MM.1S (cell line): Measurements from ENCODE around the gene ZFP62.

ENCODE experiments used
- DNase-seq: peaks from one replicate; pipeline ENCODE4 v3.0.0-alpha.2; 2015
- H2AFZ ChIP-seq: fragments of 300-600 bp; sonication (generic); 2 replicates; pipeline ENCODE4 v1.6.0; 2016; ENCODE audit warnings: antibody characterized with exemption, low read length
- H3F3A ChIP-seq: fragments of 300-600 bp; sonication (generic); 2 replicates; pipeline ENCODE4 v1.6.1; 2016; ENCODE audit warnings: mild to moderate bottlenecking, antibody characterized with exemption, low read length, moderate library complexity, mixed read lengths; ENCODE audit not compliant: insufficient read depth
- H3K27ac ChIP-seq: fragments of 300-600 bp; sonication (generic); 2 replicates; pipeline ENCODE4 v1.5.1; 2016; ENCODE audit warnings: mild to moderate bottlenecking, low read length
- H3K27me3 ChIP-seq: fragments of 300-600 bp; sonication (generic); replicated peaks from 2 replicates; pipeline ENCODE4 v1.6.0; 2016; ENCODE audit warnings: low read length; ENCODE audit not compliant: insufficient read depth
- H3K36me3 ChIP-seq: fragments of 300-600 bp; sonication (generic); replicated peaks from 2 replicates; pipeline ENCODE4 v1.6.1; 2016; ENCODE audit warnings: mild to moderate bottlenecking, low read length, mixed read lengths; ENCODE audit not compliant: insufficient read depth
- H3K4me1 ChIP-seq: fragments of 300-600 bp; sonication (generic); 2 replicates; pipeline ENCODE4 v1.6.1; 2016; ENCODE audit warnings: low read length, mixed read lengths
- H3K4me2 ChIP-seq: fragments of 300-600 bp; sonication (generic); 2 replicates; pipeline ENCODE4 v1.6.0; 2016; ENCODE audit warnings: low read depth, low read length
- H3K4me3 ChIP-seq: fragments of 300-600 bp; sonication (generic); 2 replicates; pipeline ENCODE4 v1.5.1; 2016; ENCODE audit warnings: low read length, mixed read lengths
- H3K79me2 ChIP-seq: fragments of 300-600 bp; sonication (generic); 2 replicates; pipeline ENCODE4 v1.6.1; 2016; ENCODE audit warnings: mixed run types, low read length, mixed read lengths
- H3K9ac ChIP-seq: fragments of 300-600 bp; sonication (generic); 2 replicates; pipeline ENCODE4 v1.6.1; 2016; ENCODE audit warnings: low read length, mixed read lengths
- H3K9me2 ChIP-seq: fragments of 300-600 bp; sonication (generic); replicated peaks from 2 replicates; pipeline ENCODE4 v1.6.1; 2016; ENCODE audit warnings: mild to moderate bottlenecking, low read length, mixed read lengths; ENCODE audit not compliant: insufficient read depth
- H3K9me3 ChIP-seq: fragments of 300-600 bp; sonication (generic); replicated peaks from 2 replicates; pipeline ENCODE4 v1.6.1; 2016; ENCODE audit warnings: mild to moderate bottlenecking, low read length, mixed read lengths; ENCODE audit not compliant: insufficient read depth
- H4K20me1 ChIP-seq: fragments of 300-600 bp; sonication (generic); 2 replicates; pipeline ENCODE4 v1.6.1; 2016; ENCODE audit warnings: mild to moderate bottlenecking, low read length, moderate library complexity, mixed read lengths; ENCODE audit not compliant: insufficient read depth
- CTCF ChIP-seq: fragments of 300-600 bp; sonication (generic); IDR thresholded peaks from 2 replicates; pipeline ENCODE4 v1.5.1; 2016; ENCODE audit warnings: antibody characterized with exemption, low read length, mixed read lengths
- EZH2 ChIP-seq: fragments of 300-600 bp; sonication (generic); optimal IDR thresholded peaks from 2 replicates; pipeline ENCODE3; 2017; ENCODE audit warnings: low read depth, mild to moderate bottlenecking, antibody characterized with exemption, low read length, mixed read lengths
- EZH2phosphoT487 ChIP-seq: fragments of 300-600 bp; sonication (generic); IDR thresholded peaks from 2 replicates; pipeline ENCODE4 v1.6.1; 2018; ENCODE audit warnings: antibody characterized with exemption, low read length

The ZFP62 gene

GRCh38 chr5:180865981-180866695 lies 5.1 kb upstream of the ZFP62 start:
- Histone ChIP-seq H3K9ac (no peak overlapping the region), H3F3A (peaks cover 9% of the 10 kb centered on the region; the same call in 1 of the 2 replicates), H3K9me3 (no peaks in the 10 kb centered on the region), H3K36me3 (no peaks in the 10 kb centered on the region), H3K27me3 (no peaks in the 10 kb centered on the region), H3K4me1 (no peaks in the 10 kb centered on the region), H4K20me1 (no peaks in the 10 kb centered on the region), H3K79me2 (no peaks in the 10 kb centered on the region), H3K27ac (no peak overlapping the region), H3K9me2 (no peaks in the 10 kb centered on the region), H3K4me2 (no peak overlapping the region), H2AFZ (no peak overlapping the region), H3K4me3 (no peak overlapping the region)
- DNase-seq: no peak
- TF ChIP-seq EZH2 (no peak), CTCF (no peak), EZH2phosphoT487 (no peak)

GRCh38 chr5:180862645-180863044 lies 1.6 kb upstream of the ZFP62 start:
- Histone ChIP-seq H3K36me3 (no peaks in the 10 kb centered on the region), H3F3A (peaks cover 22% of the 10 kb centered on the region), H3K27ac (no peak overlapping the region), H3K9ac (no peak overlapping the region), H3K9me2 (no peaks in the 10 kb centered on the region), H3K27me3 (no peaks in the 10 kb centered on the region), H4K20me1 (no peaks in the 10 kb centered on the region), H3K9me3 (no peaks in the 10 kb centered on the region), H3K4me1 (peaks cover 6% of the 10 kb centered on the region), H3K4me3 (no peak overlapping the region), H3K4me2 (no peak overlapping the region), H3K79me2 (peaks cover 19% of the 10 kb centered on the region), H2AFZ (no peak overlapping the region)
- TF ChIP-seq EZH2phosphoT487 (no peak), CTCF (no peak), EZH2 (no peak)
- no peak for DNase-seq

GRCh38 chr5:180860273-180860886 lies 696 bp downstream of the ZFP62 start:
- no peaks in the 10 kb centered on the region for H3K9me2 ChIP-seq
- peak overlapping the region; percentile 99 for H3K4me3 ChIP-seq
- TF ChIP-seq EZH2: no peak
- TF ChIP-seq CTCF: peak; percentile 39
- H3K36me3 ChIP-seq: peaks cover 3% of the 10 kb centered on the region; the same call in 1 of the 2 replicates
- no peaks in the 10 kb centered on the region for H4K20me1 ChIP-seq
- peak overlapping the region; percentile 97 for H3K27ac ChIP-seq
- H3K79me2 ChIP-seq: peaks cover 27% of the 10 kb centered on the region
- H3K4me1 ChIP-seq: peaks cover 6% of the 10 kb centered on the region
- H3F3A ChIP-seq: peaks cover 22% of the 10 kb centered on the region
- H2AFZ ChIP-seq: peak overlapping the region; percentile 96
- H3K4me2 ChIP-seq: peak overlapping the region; percentile 85
- no peaks in the 10 kb centered on the region for H3K9me3 ChIP-seq
- peak; percentile 85 for DNase-seq
- H3K27me3 ChIP-seq: no peaks in the 10 kb centered on the region
- H3K9ac ChIP-seq: peak overlapping the region; percentile 97
